ENCODE results near the gene TTLL3.

The TTLL3 gene

DNA sequence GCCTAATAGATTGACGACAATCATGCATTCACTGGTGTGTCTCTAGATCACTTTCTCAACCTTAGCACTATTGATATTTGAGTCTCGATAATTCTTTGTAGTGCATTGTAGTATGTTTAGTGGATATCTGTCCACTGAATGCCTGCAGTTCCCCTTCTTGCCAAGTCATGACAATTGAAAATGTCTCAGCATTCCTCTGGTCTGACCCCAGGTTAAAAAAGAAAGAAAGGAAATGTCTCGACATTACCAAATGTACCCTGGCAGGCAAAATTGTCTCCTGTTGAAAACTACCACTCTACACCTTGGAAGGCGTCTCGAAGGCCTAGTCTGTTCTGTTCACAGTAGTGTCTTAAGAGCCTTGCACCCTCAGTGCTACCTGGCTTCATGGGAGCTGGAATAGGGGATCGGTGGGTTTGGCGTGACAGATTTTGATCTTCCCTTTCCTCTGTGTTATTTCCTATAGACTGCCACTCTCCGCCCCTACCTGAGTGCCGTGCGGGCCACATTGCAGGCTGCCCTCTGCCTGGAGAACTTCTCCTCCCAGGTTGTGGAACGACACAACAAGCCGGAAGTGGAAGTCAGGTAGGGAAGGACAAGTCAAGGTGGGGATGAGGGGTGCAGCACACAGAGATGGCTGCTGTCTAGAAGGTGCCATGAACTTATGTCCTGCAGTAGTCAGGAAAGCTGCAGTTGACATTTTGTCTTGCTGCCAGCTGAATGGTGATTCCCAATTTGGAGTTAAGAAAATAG is 12.7 kb upstream of the TTLL3 start:
- no peaks in the 10 kb centered on the region for H3K27me3 ChIP-seq
- peaks cover 20% of the 10 kb centered on the region for H3K4me1 ChIP-seq
- no peak overlapping the region for H3K4me3 ChIP-seq
- peaks cover 82% of the 10 kb centered on the region for H3K36me3 ChIP-seq
- no peak overlapping the region for H3K9ac ChIP-seq
- TF ChIP-seq Cebpa-rat (IDR thresholded peaks at IDR 0.05) = no peak
- no peak overlapping the region for H3K27ac ChIP-seq
- no peak overlapping the region for H3K4me2 ChIP-seq
- H3K9me3 ChIP-seq = no peaks in the 10 kb centered on the region
- peaks cover 82% of the 10 kb centered on the region for H4K20me1 ChIP-seq

GRCh38 chr3:9800529-9800928 is 9.5 kb upstream of the TTLL3 start:
- Histone ChIP-seq H3K4me2 (no peak overlapping the region), H3K9me3 (no peaks in the 10 kb centered on the region), H4K20me1 (peaks cover 77% of the 10 kb centered on the region), H3K4me1 (no peaks in the 10 kb centered on the region), H3K9ac (no peak overlapping the region), H3K27me3 (no peaks in the 10 kb centered on the region), H3K36me3 (peaks cover 98% of the 10 kb centered on the region), H3K4me3 (no peak overlapping the region), H3K27ac (no peak overlapping the region)
- no peak for TF ChIP-seq Cebpa-rat (IDR thresholded peaks at IDR 0.05)

DNA sequence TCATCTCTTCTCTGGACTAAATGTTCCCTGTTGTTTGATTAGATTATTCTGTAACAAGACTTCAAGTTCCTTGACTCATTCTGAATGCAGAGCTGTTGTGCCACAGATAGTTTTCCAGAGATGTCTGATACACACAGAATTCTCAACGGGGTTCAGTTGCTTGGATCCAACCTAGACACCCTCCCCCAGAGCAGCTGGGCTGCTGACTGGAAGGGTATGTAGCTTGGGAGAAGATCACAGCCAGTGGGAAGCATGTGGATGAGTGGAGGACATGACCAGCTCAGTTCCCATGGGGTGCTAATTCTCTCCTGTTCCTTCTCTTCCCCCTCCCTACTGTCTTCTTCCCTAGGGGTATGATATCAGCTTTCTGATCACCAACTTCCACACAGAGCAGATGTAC is 6.6 kb upstream of the TTLL3 start:
- Histone ChIP-seq H4K20me1 (peaks cover 61% of the 10 kb centered on the region), H3K4me1 (peaks cover 10% of the 10 kb centered on the region), H3K4me2 (no peak overlapping the region), H3K4me3 (no peak overlapping the region), H3K9ac (no peak overlapping the region), H3K27me3 (no peaks in the 10 kb centered on the region), H3K9me3 (no peaks in the 10 kb centered on the region), H3K27ac (no peak overlapping the region), H3K36me3 (peaks cover 91% of the 10 kb centered on the region)
- TF ChIP-seq Cebpa-rat (IDR thresholded peaks at IDR 0.05) = no peak

DNA sequence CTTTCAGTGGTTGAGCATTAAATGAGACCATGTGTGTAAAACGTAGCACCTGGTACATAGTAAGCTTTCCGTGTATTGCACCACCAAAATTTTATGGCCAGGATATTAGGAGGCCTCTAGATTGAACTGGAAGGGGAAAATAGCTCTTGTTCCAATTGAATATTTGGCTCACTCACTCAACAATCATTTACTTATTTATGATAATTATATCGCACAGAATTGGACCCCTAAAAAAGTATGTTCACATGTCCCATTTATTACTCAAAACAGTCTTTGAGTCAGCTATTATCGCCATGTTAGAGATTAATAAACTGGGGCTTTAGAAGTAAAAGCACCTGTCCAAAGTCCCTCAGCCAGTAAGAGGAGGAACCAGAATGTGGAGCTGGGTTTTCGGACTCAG is 5.1 kb upstream of the TTLL3 start:
- no peak for TF ChIP-seq Cebpa-rat (IDR thresholded peaks at IDR 0.05)
- no peaks in the 10 kb centered on the region for H3K27me3 ChIP-seq
- no peak overlapping the region for H3K4me3 ChIP-seq
- no peak overlapping the region for H3K27ac ChIP-seq
- H3K9ac ChIP-seq = no peak overlapping the region
- H3K4me1 ChIP-seq = peaks cover 22% of the 10 kb centered on the region
- no peak overlapping the region for H3K4me2 ChIP-seq
- no peaks in the 10 kb centered on the region for H3K9me3 ChIP-seq
- peaks cover 46% of the 10 kb centered on the region for H4K20me1 ChIP-seq
- H3K36me3 ChIP-seq = peaks cover 76% of the 10 kb centered on the region

DNA sequence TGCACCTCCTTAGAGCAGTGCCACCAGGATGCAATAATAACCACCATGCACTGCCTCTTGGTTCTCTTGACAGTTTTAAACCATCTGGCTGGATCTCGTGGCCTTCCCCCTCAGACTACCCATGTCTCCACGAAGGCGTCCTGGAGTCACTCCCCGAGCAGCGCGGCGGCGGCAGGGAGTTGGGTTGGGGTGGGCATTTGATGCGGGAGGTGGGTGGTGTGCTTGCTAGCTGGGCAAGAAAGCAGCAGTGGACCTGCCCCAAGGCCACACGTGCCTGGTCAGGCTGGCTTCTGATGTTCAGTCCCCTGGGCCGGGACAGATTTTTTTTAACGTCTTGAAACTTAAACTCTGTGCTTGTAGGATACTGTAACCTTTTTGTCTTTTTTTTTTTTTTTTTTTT is 3.9 kb upstream of the TTLL3 start:
- no peaks in the 10 kb centered on the region for H3K27me3 ChIP-seq
- H3K4me2 ChIP-seq = no peak overlapping the region
- H3K9ac ChIP-seq = no peak overlapping the region
- peaks cover 31% of the 10 kb centered on the region for H3K4me1 ChIP-seq
- peaks cover 37% of the 10 kb centered on the region for H4K20me1 ChIP-seq
- H3K36me3 ChIP-seq = peaks cover 65% of the 10 kb centered on the region
- H3K4me3 ChIP-seq = no peak overlapping the region
- TF ChIP-seq Cebpa-rat (IDR thresholded peaks at IDR 0.05) = no peak
- H3K27ac ChIP-seq = no peak overlapping the region
- no peaks in the 10 kb centered on the region for H3K9me3 ChIP-seq

DNA sequence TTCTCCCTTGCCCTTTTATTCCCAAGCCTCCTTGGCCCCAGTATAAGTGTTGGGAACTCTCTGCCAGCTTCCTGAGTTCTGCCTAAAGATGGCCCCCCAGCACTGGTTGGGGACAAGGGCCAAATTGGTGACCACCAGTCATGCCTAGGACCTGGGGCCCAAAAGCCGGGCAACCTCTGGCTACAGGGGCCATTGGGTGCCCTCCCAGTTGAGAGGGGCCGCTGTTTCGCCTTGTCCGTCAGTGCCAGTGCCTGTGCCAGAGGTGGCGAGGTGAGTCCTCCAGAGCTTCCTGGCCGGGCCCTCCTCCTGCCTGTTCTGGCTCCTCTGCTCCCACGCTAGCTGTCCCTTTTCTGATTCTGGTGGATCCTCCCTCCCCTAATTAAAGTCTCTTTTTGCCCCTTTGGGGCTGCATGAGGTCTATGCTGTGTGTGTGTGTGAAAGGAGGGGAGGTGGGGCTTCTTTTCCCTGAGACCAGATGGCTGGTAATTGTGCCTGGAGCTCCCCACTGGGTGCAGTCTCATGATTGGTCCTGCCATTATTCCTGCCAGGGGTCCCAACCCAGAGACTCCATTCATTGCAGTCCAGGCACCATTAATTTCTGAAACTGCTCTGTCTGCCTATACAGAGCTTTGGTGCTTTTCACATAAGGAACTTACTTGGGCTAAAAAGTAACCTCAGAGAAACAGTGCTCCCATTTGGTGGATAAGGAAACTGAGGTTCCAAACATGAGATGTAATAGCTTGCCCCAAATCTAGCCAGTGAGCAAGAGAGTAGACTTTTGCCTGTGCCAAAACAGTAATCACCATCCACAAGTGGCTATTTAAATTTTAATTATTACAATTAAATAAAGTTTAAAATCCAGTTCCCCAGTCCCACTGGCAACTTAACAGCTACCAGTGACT is 3.1 kb upstream of the TTLL3 start:
- Histone ChIP-seq H3K36me3 (peaks cover 57% of the 10 kb centered on the region), H3K4me1 (peaks cover 31% of the 10 kb centered on the region), H3K9me3 (no peaks in the 10 kb centered on the region), H4K20me1 (peaks cover 32% of the 10 kb centered on the region), H3K27ac (no peak overlapping the region), H3K4me2 (no peak overlapping the region), H3K4me3 (no peak overlapping the region), H3K27me3 (no peaks in the 10 kb centered on the region), H3K9ac (peak overlapping the region; percentile 34; the same call in 1 of the 2 replicates)
- TF ChIP-seq Cebpa-rat (IDR thresholded peaks at IDR 0.05) = no peak

DNA sequence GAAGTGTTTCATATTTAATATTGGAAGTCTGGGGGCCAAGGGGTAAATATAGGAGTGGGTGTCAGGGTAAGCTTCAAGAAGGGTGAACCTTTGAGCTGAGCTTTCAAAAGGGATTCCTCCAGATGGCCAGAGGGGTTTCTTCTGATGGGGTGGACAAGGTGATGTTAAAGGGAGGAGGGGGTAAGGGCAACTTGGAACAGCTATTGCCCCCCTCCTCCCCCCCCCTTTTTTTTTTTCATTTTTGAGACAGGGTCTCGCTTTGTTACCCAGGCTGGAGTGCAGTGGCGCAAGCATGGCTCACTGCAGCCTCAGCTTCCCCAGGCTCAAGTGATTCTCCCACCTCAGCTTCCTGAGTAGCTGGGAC is 2.1 kb upstream of the TTLL3 start:
- Histone ChIP-seq H3K4me2 (peak overlapping the region; percentile 87), H3K9me3 (no peaks in the 10 kb centered on the region), H3K4me3 (no peak overlapping the region), H3K4me1 (peaks cover 31% of the 10 kb centered on the region), H3K27me3 (no peaks in the 10 kb centered on the region), H3K9ac (no peak overlapping the region), H4K20me1 (peaks cover 32% of the 10 kb centered on the region), H3K36me3 (peaks cover 55% of the 10 kb centered on the region), H3K27ac (no peak overlapping the region)
- no peak for TF ChIP-seq Cebpa-rat (IDR thresholded peaks at IDR 0.05)

DNA sequence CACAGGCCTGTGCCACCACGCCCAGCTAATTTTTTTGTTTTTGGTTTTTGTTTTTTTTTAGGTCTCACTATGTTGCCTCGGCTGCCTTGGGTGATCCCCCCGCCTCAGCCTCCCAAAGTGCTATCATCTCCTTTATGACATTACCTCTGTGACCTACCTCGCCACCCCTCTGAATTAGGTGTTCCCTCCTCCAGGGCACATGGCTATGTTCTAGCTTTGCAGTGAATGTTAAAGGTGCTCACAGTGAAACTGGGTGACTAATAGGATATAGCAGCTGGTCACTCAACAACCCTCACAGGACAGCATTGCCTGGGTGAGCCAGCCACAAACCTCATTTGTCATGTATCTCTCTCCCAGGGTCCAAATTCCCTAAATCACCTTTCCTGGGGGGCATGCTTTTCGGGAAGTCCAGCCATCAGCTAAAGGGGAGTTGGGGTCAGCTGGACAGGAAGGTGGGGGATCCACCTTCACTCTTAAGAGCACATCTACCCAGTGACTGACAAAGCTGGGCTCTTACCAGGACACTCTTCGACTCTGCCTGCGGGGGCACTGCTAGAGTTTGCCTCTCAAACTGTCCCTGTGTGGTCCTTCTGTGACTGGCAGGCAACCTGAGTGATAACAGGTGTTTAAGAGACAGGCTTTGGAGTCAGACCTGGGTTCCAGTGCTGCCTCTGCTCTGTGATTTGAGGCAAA is 1.6 kb upstream of the TTLL3 start:
- Histone ChIP-seq H3K9ac (no peak overlapping the region), H3K4me1 (peaks cover 31% of the 10 kb centered on the region), H3K36me3 (peaks cover 55% of the 10 kb centered on the region), H3K4me3 (no peak overlapping the region), H3K4me2 (peak overlapping the region; percentile 87), H4K20me1 (peaks cover 28% of the 10 kb centered on the region), H3K27me3 (no peaks in the 10 kb centered on the region), H3K27ac (no peak overlapping the region), H3K9me3 (no peaks in the 10 kb centered on the region)
- TF ChIP-seq Cebpa-rat (IDR thresholded peaks at IDR 0.05) = no peak

DNA sequence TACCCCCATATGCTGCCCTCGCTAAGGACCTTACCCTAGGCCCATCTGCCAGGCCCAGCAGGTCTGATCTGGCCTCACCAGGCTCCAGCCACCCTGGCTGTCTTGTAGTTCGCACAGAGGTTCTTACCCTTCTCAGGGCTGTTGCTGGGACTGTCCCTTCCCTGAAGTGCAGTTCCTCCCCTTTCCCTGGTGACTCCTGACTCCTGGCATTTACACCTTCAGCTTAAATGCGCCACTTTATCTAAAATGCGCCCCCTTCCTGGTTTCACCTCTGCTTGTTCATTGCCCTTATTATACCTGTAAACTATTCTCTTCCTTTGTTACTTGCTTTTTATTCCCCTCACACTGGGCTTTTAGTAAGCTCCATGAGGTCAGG is 835 bp upstream of the TTLL3 start:
- Histone ChIP-seq H3K4me2 (peak overlapping the region; percentile 87), H3K9me3 (no peaks in the 10 kb centered on the region), H3K27me3 (no peaks in the 10 kb centered on the region), H3K9ac (peak overlapping the region; percentile 86), H4K20me1 (peaks cover 24% of the 10 kb centered on the region; the same call in 1 of the 2 replicates), H3K36me3 (peaks cover 52% of the 10 kb centered on the region), H3K27ac (peak overlapping the region; percentile 90), H3K4me3 (peak overlapping the region; percentile 81), H3K4me1 (peaks cover 31% of the 10 kb centered on the region)
- no peak for TF ChIP-seq Cebpa-rat (IDR thresholded peaks at IDR 0.05)

DNA sequence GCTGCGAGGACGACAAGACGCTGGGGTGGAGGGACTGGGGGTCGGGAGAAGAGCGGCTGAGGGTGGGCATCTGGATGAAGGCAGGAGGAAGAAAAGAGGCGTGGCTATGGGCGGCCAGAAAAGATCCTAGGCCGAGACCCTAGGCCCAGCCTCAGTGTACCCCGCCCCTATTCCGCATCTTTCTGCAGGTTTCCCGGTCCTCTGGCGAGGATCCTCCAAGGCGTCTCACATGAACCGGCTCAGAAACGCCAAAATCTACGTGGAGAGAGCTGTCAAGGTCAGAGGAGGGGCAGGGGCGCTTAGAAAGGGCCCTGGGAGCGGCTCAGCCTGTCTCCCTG is 340 bp downstream of the TTLL3 start:
- peak overlapping the region; percentile 81 for H3K4me3 ChIP-seq
- peak overlapping the region; percentile 90 for H3K27ac ChIP-seq
- peaks cover 31% of the 10 kb centered on the region for H3K4me1 ChIP-seq
- H3K36me3 ChIP-seq = peaks cover 43% of the 10 kb centered on the region
- no peaks in the 10 kb centered on the region for H3K9me3 ChIP-seq
- peak overlapping the region; percentile 86 for H3K9ac ChIP-seq
- H3K27me3 ChIP-seq = no peaks in the 10 kb centered on the region
- TF ChIP-seq Cebpa-rat (IDR thresholded peaks at IDR 0.05) = no peak
- H4K20me1 ChIP-seq = peaks cover 14% of the 10 kb centered on the region; the same call in 1 of the 2 replicates
- H3K4me2 ChIP-seq = peak overlapping the region; percentile 87
